Neural cell (in vitro differentiated cells): Measurements from ENCODE around the gene MSH3. TPM values are rescaled to one million over a fixed set of nuclear protein-coding genes. Genes with fewer than 3 reads are reported as not detected.

Source experiments
- H2AFZ ChIP-seq: fragments of 200-600, 300-800 bp; sonication (generic), shearing (Covaris generic); 2 replicates; pipeline ENCODE4 v1.6.0; 2014; ENCODE audit warnings: low read depth, mild to moderate bottlenecking, antibody characterized with exemption, low read length, moderate library complexity
- H3F3A ChIP-seq: fragments of 200-600 bp; shearing (Covaris generic); 2 replicates; pipeline ENCODE4 v1.6.1; 2016; ENCODE audit warnings: mild to moderate bottlenecking, moderate library complexity, mixed read lengths, antibody characterized with exemption, low read length; ENCODE audit not compliant: insufficient read depth, poor library complexity, severe bottlenecking
- H3K27ac ChIP-seq: fragments of 200-600, 300-800 bp; sonication (generic), shearing (Covaris generic); 2 replicates; pipeline ENCODE4 v1.5.1; 2014; ENCODE audit warnings: mild to moderate bottlenecking, low read length, moderate library complexity
- H3K27me3 ChIP-seq: fragments of 300-800, 200-600 bp; sonication (generic), shearing (Covaris generic); 2 replicates; pipeline ENCODE4 v1.6.0; 2014; ENCODE audit warnings: mild to moderate bottlenecking, low read depth, low read length, moderate library complexity; ENCODE audit not compliant: insufficient read depth
- H3K36me3 ChIP-seq: fragments of 300-800, 200-600 bp; sonication (generic), shearing (Covaris generic); 2 replicates; pipeline ENCODE4 v1.5.1; 2014; ENCODE audit warnings: mild to moderate bottlenecking, antibody characterized with exemption, low read length, moderate library complexity; ENCODE audit not compliant: insufficient read depth
- H3K4me2 ChIP-seq: fragments of 300-800, 200-600 bp; sonication (generic), shearing (Covaris generic); 2 replicates; pipeline ENCODE4 v1.6.0; 2014; ENCODE audit warnings: mild to moderate bottlenecking, low read length
- H3K4me3 ChIP-seq: fragments of 300-800, 200-600 bp; sonication (generic), shearing (Covaris generic); 2 replicates; pipeline ENCODE4 v1.5.1; 2014; ENCODE audit warnings: mild to moderate bottlenecking, low read length, moderate library complexity
- H3K79me2 ChIP-seq: fragments of 200-600 bp; shearing (Covaris generic); replicated peaks from 2 replicates; pipeline ENCODE4 v1.6.0; 2014; ENCODE audit warnings: mild to moderate bottlenecking, low read length, moderate library complexity; ENCODE audit not compliant: insufficient read depth
- H3K9ac ChIP-seq: fragments of 300-800, 200-600 bp; sonication (generic), shearing (Covaris generic); 2 replicates; pipeline ENCODE4 v1.6.1; 2016; ENCODE audit warnings: mild to moderate bottlenecking, low read length, mixed read lengths
- H3K9me2 ChIP-seq: fragments of 200-600 bp; shearing (Covaris generic); 2 replicates; pipeline ENCODE4 v1.6.1; 2016; ENCODE audit warnings: mild to moderate bottlenecking, low read length, mixed read lengths; ENCODE audit not compliant: insufficient read depth
- H3K9me3 ChIP-seq: fragments of 200-600, 300-800 bp; sonication (generic), shearing (Covaris generic); 2 replicates; pipeline ENCODE4 v1.6.1; 2016; ENCODE audit warnings: mild to moderate bottlenecking, mixed run types, low read length, moderate library complexity, mixed read lengths
- H4K20me1 ChIP-seq: fragments of 200-600 bp; shearing (Covaris generic); 2 replicates; pipeline ENCODE4 v1.6.1; 2016; ENCODE audit warnings: mild to moderate bottlenecking, mixed run types; ENCODE audit not compliant: insufficient read depth
- EP300 ChIP-seq: fragments of 450-650 bp; conservative IDR thresholded peaks from 2 replicates; pipeline ENCODE4 v1.6.1; 2014; ENCODE audit warnings: antibody characterized with exemption, mild to moderate bottlenecking, moderate library complexity; ENCODE audit not compliant: poor library complexity, severe bottlenecking
- EZH2 ChIP-seq: fragments of 200-600, 300-800 bp; shearing (Covaris generic), sonication (generic); IDR thresholded peaks from 2 replicates; pipeline ENCODE4 v1.6.1; 2014; ENCODE audit warnings: antibody characterized with exemption, low read length, borderline replicate concordance, mild to moderate bottlenecking; ENCODE audit not compliant: insufficient read depth, poor library complexity, severe bottlenecking
- MXI1 ChIP-seq: fragments of 450-650 bp; conservative IDR thresholded peaks from 2 replicates; pipeline ENCODE4 v1.6.1; 2014; ENCODE audit warnings: antibody characterized with exemption, mild to moderate bottlenecking; ENCODE audit not compliant: poor library complexity, severe bottlenecking
- POLR2AphosphoS5 ChIP-seq: IDR thresholded peaks from 2 replicates; pipeline ENCODE4 v1.6.1; 2012
- RAD21 ChIP-seq: fragments of 450-650 bp; conservative IDR thresholded peaks from 2 replicates; pipeline ENCODE4 v1.6.1; 2014; ENCODE audit warnings: antibody characterized with exemption, mild to moderate bottlenecking, moderate library complexity
- REST ChIP-seq: IDR thresholded peaks from 2 replicates; pipeline ENCODE4 v1.6.1; 2012; ENCODE audit warnings: borderline replicate concordance
- SMC3 ChIP-seq: fragments of 450-650 bp; conservative IDR thresholded peaks from 2 replicates; pipeline ENCODE4 v1.6.1; 2014; ENCODE audit warnings: antibody characterized with exemption, mild to moderate bottlenecking, moderate library complexity; ENCODE audit not compliant: poor library complexity
- TAF1 ChIP-seq: IDR thresholded peaks from 2 replicates; pipeline ENCODE4 v1.6.1; 2012; ENCODE audit warnings: low read depth
- polyA plus RNA-seq: library from polyadenylated mRNA; depleted of rRNA; stranded (reverse); fragments of >200 nt; gene quantifications from 2 replicates; pipeline ENCODE4 v1.2.3, GENCODE V29; 2014
- TF ChIP-seq, protein P1 (sequence below): fragments of 450-650 bp; IDR thresholded peaks from 2 replicates; pipeline ENCODE4 v1.5.1; 2014; ENCODE audit warnings: antibody characterized with exemption, mild to moderate bottlenecking, moderate library complexity; ENCODE audit not compliant: poor library complexity, severe bottlenecking

MSH3 gene
- polyA plus RNA-seq, 1 donor from 2014 or later: 9.8 TPM

GRCh38 chr5:80662108-80662507 is 7.7 kb downstream of the MSH3 start:
- TF ChIP-seq EZH2: no peak
- H3K36me3 ChIP-seq: no peaks in the 10 kb centered on the region

GRCh38 chr5:80665057-80665456 is 10.6 kb downstream of the MSH3 start:
- Histone ChIP-seq H3K27ac (no peak overlapping the region), H3K79me2 (no peaks in the 10 kb centered on the region), H3K4me3 (no peak overlapping the region), H2AFZ (no peak overlapping the region), H3K36me3 (no peaks in the 10 kb centered on the region), H3K9me3 (no peaks in the 10 kb centered on the region), H3K4me2 (no peak overlapping the region), H4K20me1 (no peaks in the 10 kb centered on the region), H3K9ac (no peak overlapping the region), H3K9me2 (no peaks in the 10 kb centered on the region), H3F3A (no peaks in the 10 kb centered on the region), H3K27me3 (no peaks in the 10 kb centered on the region)
- TF ChIP-seq, protein P1, sequence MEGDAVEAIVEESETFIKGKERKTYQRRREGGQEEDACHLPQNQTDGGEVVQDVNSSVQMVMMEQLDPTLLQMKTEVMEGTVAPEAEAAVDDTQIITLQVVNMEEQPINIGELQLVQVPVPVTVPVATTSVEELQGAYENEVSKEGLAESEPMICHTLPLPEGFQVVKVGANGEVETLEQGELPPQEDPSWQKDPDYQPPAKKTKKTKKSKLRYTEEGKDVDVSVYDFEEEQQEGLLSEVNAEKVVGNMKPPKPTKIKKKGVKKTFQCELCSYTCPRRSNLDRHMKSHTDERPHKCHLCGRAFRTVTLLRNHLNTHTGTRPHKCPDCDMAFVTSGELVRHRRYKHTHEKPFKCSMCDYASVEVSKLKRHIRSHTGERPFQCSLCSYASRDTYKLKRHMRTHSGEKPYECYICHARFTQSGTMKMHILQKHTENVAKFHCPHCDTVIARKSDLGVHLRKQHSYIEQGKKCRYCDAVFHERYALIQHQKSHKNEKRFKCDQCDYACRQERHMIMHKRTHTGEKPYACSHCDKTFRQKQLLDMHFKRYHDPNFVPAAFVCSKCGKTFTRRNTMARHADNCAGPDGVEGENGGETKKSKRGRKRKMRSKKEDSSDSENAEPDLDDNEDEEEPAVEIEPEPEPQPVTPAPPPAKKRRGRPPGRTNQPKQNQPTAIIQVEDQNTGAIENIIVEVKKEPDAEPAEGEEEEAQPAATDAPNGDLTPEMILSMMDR: no peak
- TF ChIP-seq POLR2AphosphoS5 (no peak), MXI1 (no peak), EP300 (no peak), REST (no peak), EZH2 (no peak), SMC3 (no peak), TAF1 (no peak), RAD21 (no peak)

More at GRCh38 chr5:80662108-80662507, 7.7 kb downstream of the MSH3 start:
- Histone ChIP-seq H3K4me3 (no peak overlapping the region), H3K79me2 (no peaks in the 10 kb centered on the region), H3K4me2 (no peak overlapping the region), H3K9me2 (no peaks in the 10 kb centered on the region), H3K9me3 (no peaks in the 10 kb centered on the region), H4K20me1 (no peaks in the 10 kb centered on the region), H2AFZ (no peak overlapping the region), H3K9ac (no peak overlapping the region), H3F3A (no peaks in the 10 kb centered on the region), H3K27me3 (no peaks in the 10 kb centered on the region), H3K27ac (no peak overlapping the region)

- TF ChIP-seq RAD21: no peak
- TF ChIP-seq EZH2: no peak
- no peak for TF ChIP-seq MXI1
- TF ChIP-seq EP300: no peak
- TF ChIP-seq SMC3: no peak
- TF ChIP-seq REST: no peak
- TF ChIP-seq POLR2AphosphoS5: no peak
- TF ChIP-seq, protein P1: no peak
- no peak for TF ChIP-seq TAF1
Measured at GRCh38 chr5:80667384-80667783, 12.9 kb downstream of the MSH3 start.

More at GRCh38 chr5:80667384-80667783, 12.9 kb downstream of the MSH3 start:
- Histone ChIP-seq H3K4me3 (no peak overlapping the region), H3K9me2 (no peaks in the 10 kb centered on the region), H4K20me1 (no peaks in the 10 kb centered on the region), H3K4me2 (no peak overlapping the region), H3K79me2 (no peaks in the 10 kb centered on the region), H3K27ac (no peak overlapping the region), H2AFZ (no peak overlapping the region), H3K27me3 (no peaks in the 10 kb centered on the region), H3K9me3 (no peaks in the 10 kb centered on the region), H3K9ac (no peak overlapping the region), H3K36me3 (no peaks in the 10 kb centered on the region), H3F3A (no peaks in the 10 kb centered on the region)
